ENCODE measurements around the gene UXS1.

UXS1 gene

GRCh38 chr2:106127776-106128268, 66.3 kb downstream of the UXS1 start:
- DNase-seq: no peak

- DNase-seq: no peak
These were observed 66.8 kb downstream of the UXS1 start for GRCh38 chr2:106127282-106127771.

GRCh38 chr2:106126705-106127281, 67.3 kb downstream of the UXS1 start:
- no peak for DNase-seq

- no peak for DNase-seq
These were observed 67.8 kb downstream of the UXS1 start for GRCh38 chr2:106126295-106126694.

GRCh38 chr2:106124905-106125549, 69.1 kb downstream of the UXS1 start:
- DNase-seq: no peak

- no peak for DNase-seq
These were observed 69.9 kb downstream of the UXS1 start for GRCh38 chr2:106124106-106124756.

GRCh38 chr2:106122157-106122556, 71.9 kb downstream of the UXS1 start:
- no peak for DNase-seq

GRCh38 chr2:106120432-106120831, 73.7 kb downstream of the UXS1 start:
- DNase-seq: no peak

- DNase-seq: no peak
These were observed 75.0 kb downstream of the UXS1 start for GRCh38 chr2:106119074-106119473.

- DNase-seq: no peak
These were observed 76.0 kb downstream of the UXS1 start for GRCh38 chr2:106117882-106118684.

- DNase-seq: no peak
These were observed 76.8 kb downstream of the UXS1 start for GRCh38 chr2:106117347-106117746.

- DNase-seq: no peak
These were observed 77.9 kb downstream of the UXS1 start for GRCh38 chr2:106116248-106116647.

GRCh38 chr2:106115665-106116064, 78.4 kb downstream of the UXS1 start:
- DNase-seq: no peak

- DNase-seq: no peak
These were observed 78.9 kb downstream of the UXS1 start for GRCh38 chr2:106115250-106115649.

- no peak for DNase-seq
These were observed 79.9 kb downstream of the UXS1 start for GRCh38 chr2:106114166-106114565.

GRCh38 chr2:106113361-106113966, 80.6 kb downstream of the UXS1 start:
- no peak for DNase-seq

GRCh38 chr2:106111882-106112571, 82.1 kb downstream of the UXS1 start:
- no peak for DNase-seq

GRCh38 chr2:106109675-106110424, 84.3 kb downstream of the UXS1 start:
- no peak for DNase-seq

- DNase-seq: no peak
These were observed 85.3 kb downstream of the UXS1 start for GRCh38 chr2:106108791-106109190.

GRCh38 chr2:106108351-106108750, 85.8 kb downstream of the UXS1 start:
- no peak for DNase-seq

GRCh38 chr2:106107509-106108131, 86.5 kb downstream of the UXS1 start:
- DNase-seq: no peak

Data from NCI-H1436 treated with DMSO at 0.1 percent for 48 hours (cell line).